ENCODE results near the gene RTF1. TPM values are rescaled to one million over a fixed set of nuclear protein-coding genes. Genes with fewer than 3 reads are reported as not detected.

RTF1 gene
- total and polyA plus RNA-seq, 5 donors from 2014 or later, result 14.8 to 51.5 (median 21.0) TPM

GRCh38 chr15:41501931-41502794 is 85.3 kb downstream of the RTF1 start:
- H3K4me3 ChIP-seq (ENCODE audit: low read depth, low read length), result peak overlapping the region; percentile 37
- H3K9me3 ChIP-seq (ENCODE audit: control insufficient read depth in 2 of 2, low read length in 2 of 2), result no peaks in the 10 kb centered on the region
- peak; percentile 69 to 72 for ATAC-seq (ENCODE audit: low read depth in 2 of 2)
- H3K27me3 ChIP-seq (ENCODE audit: control insufficient read depth, insufficient read depth, low read length), result peaks cover 12% of the 10 kb centered on the region
- peaks cover 75% of the 10 kb centered on the region for H3K27me3 Mint-ChIP-seq
- peak overlapping the region in 1 of 3 donors; percentile 42 for H3K27ac Mint-ChIP-seq
- no peak overlapping the region for H3K27ac ChIP-seq (ENCODE audit: insufficient read depth, low read length, poor library complexity, severe bottlenecking)
- peak in 2 of 3 donors; percentile 38 to 66 for DNase-seq
- peaks cover 0 to 26% (median 7%) of the 10 kb centered on the region in 4 donors for H3K4me1 Mint-ChIP-seq
- peaks cover 22% of the 10 kb centered on the region for H3K4me1 ChIP-seq (ENCODE audit: control insufficient read depth, insufficient read depth, low read length, poor library complexity, severe bottlenecking)
- peak overlapping the region; percentile 71 to 84 (median 80) for H3K4me3 Mint-ChIP-seq
- H3K36me3 Mint-ChIP-seq, result no peaks in the 10 kb centered on the region
- no peaks in the 10 kb centered on the region for H3K36me3 ChIP-seq (ENCODE audit: control insufficient read depth, insufficient read depth, low read length)
- H3K9me3 Mint-ChIP-seq, result peaks cover 0 to 2% (median 0%) of the 10 kb centered on the region in 7 donors

- peaks cover 71% of the 10 kb centered on the region for H3K27me3 Mint-ChIP-seq
- no peak overlapping the region for H3K27ac Mint-ChIP-seq
- H3K4me1 Mint-ChIP-seq, result peaks cover 0 to 26% (median 7%) of the 10 kb centered on the region in 4 donors
- no peak for DNase-seq
- H3K27ac ChIP-seq (ENCODE audit: insufficient read depth, low read length, poor library complexity, severe bottlenecking), result no peak overlapping the region
- H3K36me3 ChIP-seq (ENCODE audit: control insufficient read depth, insufficient read depth, low read length), result no peaks in the 10 kb centered on the region
- peaks cover 0 to 2% (median 0%) of the 10 kb centered on the region in 7 donors for H3K9me3 Mint-ChIP-seq
- ATAC-seq (ENCODE audit: low read depth in 2 of 2), result peak in 1 of 2 donors; percentile 10
- H3K36me3 Mint-ChIP-seq, result no peaks in the 10 kb centered on the region
- H3K27me3 ChIP-seq (ENCODE audit: control insufficient read depth, insufficient read depth, low read length), result peaks cover 9% of the 10 kb centered on the region
- H3K4me3 Mint-ChIP-seq, result peak overlapping the region; percentile 71 to 91 (median 84)
- peaks cover 22% of the 10 kb centered on the region for H3K4me1 ChIP-seq (ENCODE audit: control insufficient read depth, insufficient read depth, low read length, poor library complexity, severe bottlenecking)
- H3K9me3 ChIP-seq (ENCODE audit: control insufficient read depth in 2 of 2, low read length in 2 of 2), result no peaks in the 10 kb centered on the region
- no peak overlapping the region for H3K4me3 ChIP-seq (ENCODE audit: low read depth, low read length)
Observed at GRCh38 chr15:41502795-41503668, 86.1 kb downstream of the RTF1 start.

- H3K4me3 ChIP-seq (ENCODE audit: low read depth, low read length), result no peak overlapping the region
- H3K27me3 ChIP-seq (ENCODE audit: control insufficient read depth, insufficient read depth, low read length), result peaks cover 9% of the 10 kb centered on the region
- no peak overlapping the region for H3K27ac ChIP-seq (ENCODE audit: insufficient read depth, low read length, poor library complexity, severe bottlenecking)
- ATAC-seq (ENCODE audit: low read depth in 2 of 2) (no peak), DNase-seq (no peak)
- H3K9me3 ChIP-seq (ENCODE audit: control insufficient read depth in 2 of 2, low read length in 2 of 2), result no peaks in the 10 kb centered on the region
- Mint-ChIP-seq H3K4me3 (peak overlapping the region; percentile 30 to 91 (median 75)), H3K27me3 (peaks cover 67% of the 10 kb centered on the region), H3K36me3 (no peaks in the 10 kb centered on the region), H3K4me1 (peaks cover 0 to 26% (median 7%) of the 10 kb centered on the region in 4 donors), H3K27ac (no peak overlapping the region), H3K9me3 (peaks cover 0 to 2% (median 0%) of the 10 kb centered on the region in 7 donors)
- peaks cover 22% of the 10 kb centered on the region for H3K4me1 ChIP-seq (ENCODE audit: control insufficient read depth, insufficient read depth, low read length, poor library complexity, severe bottlenecking)
- no peaks in the 10 kb centered on the region for H3K36me3 ChIP-seq (ENCODE audit: control insufficient read depth, insufficient read depth, low read length)
Observed at GRCh38 chr15:41503669-41504010, 86.7 kb downstream of the RTF1 start.

GRCh38 chr15:41504751-41505492 is 88.0 kb downstream of the RTF1 start:
- Histone ChIP-seq H3K27me3 (ENCODE audit: control insufficient read depth, insufficient read depth, low read length) (peaks cover 6% of the 10 kb centered on the region), H3K36me3 (ENCODE audit: control insufficient read depth, insufficient read depth, low read length) (no peaks in the 10 kb centered on the region), H3K27ac (ENCODE audit: insufficient read depth, low read length, poor library complexity, severe bottlenecking) (no peak overlapping the region), H3K9me3 (ENCODE audit: control insufficient read depth in 2 of 2, low read length in 2 of 2) (no peaks in the 10 kb centered on the region), H3K4me1 (ENCODE audit: control insufficient read depth, insufficient read depth, low read length, poor library complexity, severe bottlenecking) (peaks cover 22% of the 10 kb centered on the region), H3K4me3 (ENCODE audit: low read depth, low read length) (no peak overlapping the region)
- Mint-ChIP-seq H3K27ac (peak overlapping the region in 1 of 3 donors; percentile 49), H3K36me3 (no peaks in the 10 kb centered on the region), H3K4me1 (peaks cover 0 to 24% (median 7%) of the 10 kb centered on the region in 4 donors), H3K27me3 (peaks cover 57% of the 10 kb centered on the region), H3K9me3 (peaks cover 0 to 2% (median 0%) of the 10 kb centered on the region in 7 donors), H3K4me3 (peak overlapping the region in 1 of 4 donors; percentile 65)
- DNase-seq, result no peak
- ATAC-seq (ENCODE audit: low read depth in 2 of 2), result no peak

- H3K27ac ChIP-seq (ENCODE audit: insufficient read depth, low read length, poor library complexity, severe bottlenecking), result no peak overlapping the region
- no peaks in the 10 kb centered on the region for H3K36me3 ChIP-seq (ENCODE audit: control insufficient read depth, insufficient read depth, low read length)
- no peak overlapping the region for H3K4me3 ChIP-seq (ENCODE audit: low read depth, low read length)
- H3K36me3 Mint-ChIP-seq, result no peaks in the 10 kb centered on the region
- peaks cover 0 to 2% (median 0%) of the 10 kb centered on the region in 7 donors for H3K9me3 Mint-ChIP-seq
- H3K4me3 Mint-ChIP-seq, result peak overlapping the region in 1 of 4 donors; percentile 38
- DNase-seq, result no peak
- H3K27ac Mint-ChIP-seq, result peak overlapping the region in 1 of 3 donors; percentile 20
- H3K27me3 Mint-ChIP-seq, result peaks cover 58% of the 10 kb centered on the region
- no peaks in the 10 kb centered on the region for H3K9me3 ChIP-seq (ENCODE audit: control insufficient read depth in 2 of 2, low read length in 2 of 2)
- ATAC-seq (ENCODE audit: low read depth in 2 of 2), result no peak
- peaks cover 21% of the 10 kb centered on the region for H3K4me1 ChIP-seq (ENCODE audit: control insufficient read depth, insufficient read depth, low read length, poor library complexity, severe bottlenecking)
- H3K4me1 Mint-ChIP-seq, result peaks cover 0 to 23% (median 7%) of the 10 kb centered on the region in 4 donors
- H3K27me3 ChIP-seq (ENCODE audit: control insufficient read depth, insufficient read depth, low read length), result peaks cover 4% of the 10 kb centered on the region
Observed at GRCh38 chr15:41505776-41506175, 88.9 kb downstream of the RTF1 start.

- no peak for DNase-seq
- Histone ChIP-seq H3K4me3 (ENCODE audit: low read depth, low read length) (no peak overlapping the region), H3K36me3 (ENCODE audit: control insufficient read depth, insufficient read depth, low read length) (no peaks in the 10 kb centered on the region), H3K4me1 (ENCODE audit: control insufficient read depth, insufficient read depth, low read length, poor library complexity, severe bottlenecking) (peaks cover 19% of the 10 kb centered on the region), H3K27ac (ENCODE audit: insufficient read depth, low read length, poor library complexity, severe bottlenecking) (no peak overlapping the region), H3K27me3 (ENCODE audit: control insufficient read depth, insufficient read depth, low read length) (peaks cover 5% of the 10 kb centered on the region), H3K9me3 (ENCODE audit: control insufficient read depth in 2 of 2, low read length in 2 of 2) (no peaks in the 10 kb centered on the region)
- H3K4me3 Mint-ChIP-seq, result no peak overlapping the region
- peaks cover 0 to 19% (median 0%) of the 10 kb centered on the region in 4 donors for H3K4me1 Mint-ChIP-seq
- ATAC-seq (ENCODE audit: low read depth in 2 of 2), result no peak
- no peaks in the 10 kb centered on the region for H3K36me3 Mint-ChIP-seq
- peaks cover 54% of the 10 kb centered on the region for H3K27me3 Mint-ChIP-seq
- no peak overlapping the region for H3K27ac Mint-ChIP-seq
- peaks cover 0 to 2% (median 0%) of the 10 kb centered on the region in 7 donors for H3K9me3 Mint-ChIP-seq
Observed at GRCh38 chr15:41506796-41507341, 90.0 kb downstream of the RTF1 start.

GRCh38 chr15:41507820-41508290 is 91.0 kb downstream of the RTF1 start:
- H3K27ac Mint-ChIP-seq, result no peak overlapping the region
- H3K4me1 Mint-ChIP-seq, result peaks cover 0 to 20% (median 2%) of the 10 kb centered on the region in 4 donors
- Histone ChIP-seq H3K36me3 (ENCODE audit: control insufficient read depth, insufficient read depth, low read length) (no peaks in the 10 kb centered on the region), H3K4me3 (ENCODE audit: low read depth, low read length) (no peak overlapping the region), H3K27me3 (ENCODE audit: control insufficient read depth, insufficient read depth, low read length) (peaks cover 5% of the 10 kb centered on the region), H3K9me3 (ENCODE audit: control insufficient read depth in 2 of 2, low read length in 2 of 2) (no peaks in the 10 kb centered on the region), H3K4me1 (ENCODE audit: control insufficient read depth, insufficient read depth, low read length, poor library complexity, severe bottlenecking) (peaks cover 19% of the 10 kb centered on the region), H3K27ac (ENCODE audit: insufficient read depth, low read length, poor library complexity, severe bottlenecking) (no peak overlapping the region)
- DNase-seq (no peak), ATAC-seq (ENCODE audit: low read depth in 2 of 2) (no peak)
- H3K27me3 Mint-ChIP-seq, result peaks cover 56% of the 10 kb centered on the region
- H3K9me3 Mint-ChIP-seq, result peaks cover 0 to 2% (median 0%) of the 10 kb centered on the region in 7 donors
- peak overlapping the region in 1 of 4 donors; percentile 22 for H3K4me3 Mint-ChIP-seq
- no peaks in the 10 kb centered on the region for H3K36me3 Mint-ChIP-seq
